K562 (cell line): ENCODE data around the gene BCAS4. TPM values are rescaled to one million over a fixed set of nuclear protein-coding genes. Genes with fewer than 3 reads are reported as not detected.

Experiments used
- ATAC-seq: fragments of 200-7000 bp; cut with Tn5 transposase; 3 replicates; pipeline ENCODE4 v1.9.1; 2020; ENCODE audit warnings: moderate library complexity
- BruUV-seq: library from RNA; stranded (reverse); fragments of 400-500 nt; replicated peaks from 2 replicates; lab custom pipeline; 2021; lab: Mats Ljungman, UMichigan
- CTCF ChIA-PET: fragments of 300-600 bp; formaldehyde crosslinking; extraction: SDS; loops from one replicate; lab custom pipeline; 2021; ENCODE audit warnings: low intra/inter-chr PET ratio; lab: Yijun Ruan, JAX
- POLR2A ChIA-PET: fragments of 300-600, 350-650 bp; sonication (Branson Sonifier 250); formaldehyde crosslinking; extraction: SDS; loops from one replicate; lab custom pipeline; 2021; ENCODE audit warnings: antibody characterized with exemption, inconsistent platforms; lab: Yijun Ruan, JAX
- DNase-seq, 4 experiments: peaks; one replicate each; pipeline versions ENCODE4 v3.0.0 to v3.0.0-alpha.2; 2011 to 2018; ENCODE audit warnings: low spot score in 3 of 4, mixed read lengths in 3 of 4; ENCODE audit errors: extremely low read depth in 1 of 4
- FAIRE-seq: peaks from 2 replicates; lab custom pipeline; 2011; peaks lifted over from hg19 to GRCh38; lab: Jason Lieb, UNC
- H2AFZ ChIP-seq: 2 replicates; pipeline ENCODE4 v1.6.0; 2011; ENCODE audit warnings: low read depth, low read length, control low read depth, inconsistent platforms
- H3K27ac ChIP-seq: fragments of 200-600 bp; 3 replicates; pipeline ENCODE4 v1.8.0; 2011; ENCODE audit warnings: low read depth, mild to moderate bottlenecking, control low read depth, inconsistent platforms, low read length, moderate library complexity, mixed read lengths; ENCODE audit errors: extremely low read depth
- H3K27me3 ChIP-seq, 2 experiments: fragments of 300-600 bp in 1 of 2; 2 replicates in 1 of 2; 3 replicates in 1 of 2; pipeline versions ENCODE4 v1.6.0 to v1.8.0; 2011; ENCODE audit warnings: inconsistent platforms in 2 of 2, low read length in 2 of 2, mild to moderate bottlenecking in 1 of 2, mixed read lengths in 1 of 2, moderate library complexity in 1 of 2; ENCODE audit not compliant: control insufficient read depth in 2 of 2, insufficient read depth in 2 of 2
- H3K36me3 ChIP-seq: fragments of 300-600 bp; 3 replicates; pipeline ENCODE4 v1.8.0; 2011; ENCODE audit warnings: mild to moderate bottlenecking, low read length, inconsistent platforms; ENCODE audit not compliant: control insufficient read depth, insufficient read depth
- H3K4me1 ChIP-seq, 2 experiments: fragments of 200-600 bp in 1 of 2; replicated peaks in 1 of 2; 2 replicates in 1 of 2; 3 replicates in 1 of 2; pipeline versions ENCODE4 v1.5.1 to v1.8.0; 2011; ENCODE audit warnings: inconsistent platforms in 2 of 2, low read length in 2 of 2, mild to moderate bottlenecking in 1 of 2, mixed read lengths in 1 of 2, moderate library complexity in 1 of 2; ENCODE audit not compliant: control insufficient read depth in 2 of 2, insufficient read depth in 2 of 2
- H3K4me2 ChIP-seq: 2 replicates; pipeline ENCODE4 v1.6.1; 2011; ENCODE audit warnings: low read length, control low read depth, inconsistent platforms, mixed read lengths; ENCODE audit not compliant: insufficient read depth
- H3K4me3 ChIP-seq: fragments of 200-600 bp; sonication (generic), shearing (Covaris generic); 2 replicates; pipeline ENCODE4 v1.5.1; 2016; ENCODE audit warnings: control low read depth, inconsistent platforms
- H3K79me2 ChIP-seq: fragments of 200-600 bp; 3 replicates; pipeline ENCODE4 v1.8.0; 2011; ENCODE audit warnings: low read length, inconsistent platforms; ENCODE audit not compliant: control insufficient read depth, insufficient read depth
- H3K9ac ChIP-seq, 2 experiments: 2 replicates each; pipeline versions ENCODE4 v1.6.0 to v1.6.1; 2011; ENCODE audit warnings: low read depth in 2 of 2, low read length in 2 of 2, control low read depth in 1 of 2, inconsistent platforms in 1 of 2, mild to moderate bottlenecking in 1 of 2, mixed read lengths in 1 of 2; ENCODE audit not compliant: insufficient read depth in 1 of 2
- H3K9me1 ChIP-seq: one replicate; pipeline ENCODE4 v1.6.0; 2011; ENCODE audit warnings: inconsistent platforms, mild to moderate bottlenecking, low read length, moderate library complexity; ENCODE audit not compliant: control insufficient read depth, insufficient read depth
- H3K9me3 ChIP-seq: replicated peaks from 2 replicates; pipeline ENCODE4 v1.5.1; 2011; ENCODE audit warnings: low read depth, low read length, inconsistent platforms; ENCODE audit not compliant: control insufficient read depth, insufficient read depth
- H4K20me1 ChIP-seq: replicated peaks from 2 replicates; pipeline ENCODE4 v1.6.1; 2011; ENCODE audit warnings: low read length, inconsistent platforms, mixed read lengths; ENCODE audit not compliant: control insufficient read depth, insufficient read depth
- DMBX1 ChIP-seq: fragments of 250-450 bp; sonication (Bioruptor Pico); IDR thresholded peaks from 2 replicates; pipeline ENCODE4 v1.8.0; 2022; ENCODE audit warnings: inconsistent platforms, mild to moderate bottlenecking, moderate library complexity, borderline replicate concordance
- MCM5 ChIP-seq: fragments of 450-650 bp; IDR thresholded peaks from 2 replicates; pipeline ENCODE4 v1.6.1; 2016; ENCODE audit warnings: low read depth
- RBBP5 ChIP-seq: fragments of 200-600 bp; sonication (generic); IDR thresholded peaks from 2 replicates; pipeline ENCODE4 v1.6.1; 2012; ENCODE audit warnings: borderline replicate concordance, mild to moderate bottlenecking, low read length, control low read depth, inconsistent platforms; ENCODE audit not compliant: insufficient read depth, poor library complexity, severe bottlenecking
- SRF ChIP-seq, 2 experiments: fragments of 250-450, 450-650 bp in 1 of 2; sonication (Bioruptor Pico) in 1 of 2; sonication (generic) in 1 of 2; formaldehyde crosslinking; IDR thresholded peaks; 2 replicates each; pipeline versions ENCODE4 v1.5.0 to v1.5.1; 2020 to 2022; ENCODE audit warnings: mild to moderate bottlenecking in 1 of 2, missing genetic modification reagents in 1 of 2
- U2AF1 ChIP-seq: fragments of 200-400 bp; formaldehyde crosslinking; optimal IDR thresholded peaks from 2 replicates; pipeline ENCODE3; 2017; ENCODE audit warnings: mild to moderate bottlenecking, low read depth, low read length, moderate library complexity
- ZNF644 ChIP-seq: fragments of 200-800 bp; sonication (Bioruptor generic); IDR thresholded peaks from 2 replicates; pipeline ENCODE4 v1.6.1; 2016; ENCODE audit warnings: low read depth, missing genetic modification characterization, missing compliant biosample characterization
- WGBS: fragments of 100-300 bp; shearing (Covaris generic); methylation state at CpG from one replicate; pipeline ENCODE4 v1.1.6; 2016; ENCODE audit warnings: low coverage, mixed read lengths; ENCODE audit not compliant: insufficient coverage; ENCODE audit errors: missing lambda C conversion rate; 5-methylcytosine and 5-hydroxymethylcytosine counted together
- in situ Hi-C: fragments of 300-500 bp; cut with MboI; formaldehyde crosslinking; loops from 4 replicates; pipeline ENCODE4 v1.15.0; 2018; ENCODE audit warnings: inconsistent platforms, mixed read lengths
- intact Hi-C: fragments of 100-400 bp; cut with micrococcal nuclease; formaldehyde crosslinking; loops from 2 replicates; pipeline ENCODE4 v1.14.2; 2022
- polyA plus RNA-seq, 8 experiments: library from polyadenylated mRNA; depleted of rRNA in 4 of 8; stranded (reverse) in 5 of 8; unstranded in 3 of 8; fragments of >200 nt; fragmentation: Nextera tagmentation in 2 of 8; fragmentation: Illumina TruSeq in 1 of 8; extraction: Ambion mirVana in 2 of 8; extraction: Trizol in 1 of 8; gene quantifications; 2 replicates each; pipeline versions ENCODE4 v1.2.1 to v1.2.3, GENCODE V29; 2011 to 2014; ENCODE audit warnings: inconsistent platforms in 1 of 8, missing spikeins in 1 of 8
- total RNA-seq, 7 experiments: library from RNA; depleted of rRNA in 6 of 7; stranded (reverse); fragments of >200 nt in 6 of 7; fragmentation: Illumina TruSeq in 2 of 7; extraction: Trizol in 2 of 7; gene quantifications; 2 replicates each; pipeline versions ENCODE4 v1.2.1 to v1.2.3, GENCODE V29; 2011 to 2021; ENCODE audit warnings: low replicate concordance in 1 of 7
- TF ChIP-seq, protein P1 (sequence below): IDR thresholded peaks from 3 replicates; pipeline ENCODE4 v1.6.1; 2011; ENCODE audit warnings: borderline replicate concordance, mild to moderate bottlenecking, moderate library complexity; ENCODE audit not compliant: insufficient read length; ENCODE audit errors: extremely low read depth
- TF ChIP-seq, protein P2 (sequence below): fragments of 450-650 bp; formaldehyde crosslinking; IDR thresholded peaks from 2 replicates; pipeline ENCODE4 v1.4.0; 2022; ENCODE audit warnings: missing genetic modification characterization

The BCAS4 gene
- total and polyA plus RNA-seq, 9 of the 15 experiments (the other 6 are each of a cell fraction or from before 2014, with no cell fraction given) = 0.15 to 2.3 (median 0.47) TPM

DNA sequence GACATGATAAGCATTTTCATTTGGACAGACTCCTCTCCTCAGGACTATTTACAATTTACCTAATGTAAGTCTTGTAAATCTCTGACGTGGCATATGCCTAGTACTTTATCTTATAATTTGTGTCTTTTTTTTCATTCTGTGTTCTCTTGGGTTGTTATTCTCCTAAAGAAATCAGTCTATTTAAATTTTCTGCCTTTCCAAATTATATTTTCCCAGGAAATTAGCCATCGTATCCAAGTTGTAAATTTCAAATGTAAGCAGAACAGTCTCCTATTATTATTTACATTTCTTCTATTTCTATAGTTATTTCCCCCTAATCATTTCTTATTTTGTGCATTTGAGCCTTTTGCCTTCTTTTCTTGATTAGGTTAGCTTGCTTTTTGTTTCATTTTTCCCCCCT is 17.5 kb upstream of the BCAS4 start:
- intact Hi-C loops (no loop called here), in situ Hi-C loops (no loop called here)
- ChIA-PET CTCF (no interaction called here), POLR2A (interaction anchor here (1.1 to 1.3 kb wide), 2 partner anchors 11 to 15 kb away, joined by 3 to 5 read pairs; no protein-coding TSS in a partner anchor)
- Histone ChIP-seq H3K79me2 (no peaks in the 10 kb centered on the region), H4K20me1 (no peaks in the 10 kb centered on the region), H3K9me1 (no peaks in the 10 kb centered on the region), H3K9me3 (no peaks in the 10 kb centered on the region), H2AFZ (no peak overlapping the region), H3K4me3 (no peak overlapping the region), H3K4me1 (peaks cover 0 to 4% of the 10 kb centered on the region in 2 experiments; a peak in 1 of 5 replicates), H3K4me2 (no peak overlapping the region), H3K36me3 (no peaks in the 10 kb centered on the region), H3K27ac (no peak overlapping the region), H3K9ac (no peak overlapping the region), H3K27me3 (no peaks in the 10 kb centered on the region)
- no peak for TF ChIP-seq RBBP5
- TF ChIP-seq U2AF1 = no peak
- no peak for TF ChIP-seq DMBX1 (CRISPR knock-in tag)
- no peak for TF ChIP-seq SRF (CRISPR knock-in tag; IDR thresholded peaks at IDR 0.05)
- TF ChIP-seq ZNF644 (tag) = no peak
- TF ChIP-seq, protein P1, sequence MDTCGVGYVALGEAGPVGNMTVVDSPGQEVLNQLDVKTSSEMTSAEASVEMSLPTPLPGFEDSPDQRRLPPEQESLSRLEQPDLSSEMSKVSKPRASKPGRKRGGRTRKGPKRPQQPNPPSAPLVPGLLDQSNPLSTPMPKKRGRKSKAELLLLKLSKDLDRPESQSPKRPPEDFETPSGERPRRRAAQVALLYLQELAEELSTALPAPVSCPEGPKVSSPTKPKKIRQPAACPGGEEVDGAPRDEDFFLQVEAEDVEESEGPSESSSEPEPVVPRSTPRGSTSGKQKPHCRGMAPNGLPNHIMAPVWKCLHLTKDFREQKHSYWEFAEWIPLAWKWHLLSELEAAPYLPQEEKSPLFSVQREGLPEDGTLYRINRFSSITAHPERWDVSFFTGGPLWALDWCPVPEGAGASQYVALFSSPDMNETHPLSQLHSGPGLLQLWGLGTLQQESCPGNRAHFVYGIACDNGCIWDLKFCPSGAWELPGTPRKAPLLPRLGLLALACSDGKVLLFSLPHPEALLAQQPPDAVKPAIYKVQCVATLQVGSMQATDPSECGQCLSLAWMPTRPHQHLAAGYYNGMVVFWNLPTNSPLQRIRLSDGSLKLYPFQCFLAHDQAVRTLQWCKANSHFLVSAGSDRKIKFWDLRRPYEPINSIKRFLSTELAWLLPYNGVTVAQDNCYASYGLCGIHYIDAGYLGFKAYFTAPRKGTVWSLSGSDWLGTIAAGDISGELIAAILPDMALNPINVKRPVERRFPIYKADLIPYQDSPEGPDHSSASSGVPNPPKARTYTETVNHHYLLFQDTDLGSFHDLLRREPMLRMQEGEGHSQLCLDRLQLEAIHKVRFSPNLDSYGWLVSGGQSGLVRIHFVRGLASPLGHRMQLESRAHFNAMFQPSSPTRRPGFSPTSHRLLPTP = no peak
- TF ChIP-seq, protein P2, sequence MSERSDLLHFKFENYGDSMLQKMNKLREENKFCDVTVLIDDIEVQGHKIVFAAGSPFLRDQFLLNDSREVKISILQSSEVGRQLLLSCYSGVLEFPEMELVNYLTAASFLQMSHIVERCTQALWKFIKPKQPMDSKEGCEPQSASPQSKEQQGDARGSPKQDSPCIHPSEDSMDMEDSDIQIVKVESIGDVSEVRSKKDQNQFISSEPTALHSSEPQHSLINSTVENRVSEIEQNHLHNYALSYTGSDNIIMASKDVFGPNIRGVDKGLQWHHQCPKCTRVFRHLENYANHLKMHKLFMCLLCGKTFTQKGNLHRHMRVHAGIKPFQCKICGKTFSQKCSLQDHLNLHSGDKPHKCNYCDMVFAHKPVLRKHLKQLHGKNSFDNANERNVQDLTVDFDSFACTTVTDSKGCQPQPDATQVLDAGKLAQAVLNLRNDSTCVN (CRISPR knock-in tag) = no peak
- TF ChIP-seq MCM5 = no peak
- no peak for DNase-seq
- 14% methylated on average over 2 of the region's 2 CpGs for WGBS
- ATAC-seq = no peak
- no peak for FAIRE-seq
- BruUV-seq = no TSS peak
